ENCODE measurements around the gene TRAF2.

TRAF2 gene

GRCh38 chr9:136917902-136918301 is 31.6 kb downstream of the TRAF2 start:
- H3K9me3 ChIP-seq (ENCODE audit: control insufficient read depth, low read length), result no peaks in the 10 kb centered on the region
- 88 to 92% methylated on average over 11 of the region's 11 CpGs for WGBS, 2 experiments
- H3K27ac ChIP-seq (ENCODE audit: insufficient read depth, low read depth, low read length, poor library complexity, severe bottlenecking), result no peak overlapping the region
- peaks cover 31% of the 10 kb centered on the region for H3K36me3 ChIP-seq (ENCODE audit: control insufficient read depth, insufficient read depth, low read length)
- no peaks in the 10 kb centered on the region for H3K4me1 ChIP-seq (ENCODE audit: control insufficient read depth, insufficient read depth, low read length)
- no peaks in the 10 kb centered on the region for H3K27me3 ChIP-seq (ENCODE audit: control insufficient read depth, insufficient read depth, low read length, poor library complexity, severe bottlenecking)
- H3K4me3 ChIP-seq (ENCODE audit: insufficient read depth, low read depth, low read length), result no peak overlapping the region

- Histone ChIP-seq H3K9me3 (ENCODE audit: control insufficient read depth, low read length) (no peaks in the 10 kb centered on the region), H3K27me3 (ENCODE audit: control insufficient read depth, insufficient read depth, low read length, poor library complexity, severe bottlenecking) (no peaks in the 10 kb centered on the region), H3K36me3 (ENCODE audit: control insufficient read depth, insufficient read depth, low read length) (peaks cover 37% of the 10 kb centered on the region), H3K4me3 (ENCODE audit: insufficient read depth, low read depth, low read length) (no peak overlapping the region), H3K27ac (ENCODE audit: insufficient read depth, low read depth, low read length, poor library complexity, severe bottlenecking) (no peak overlapping the region), H3K4me1 (ENCODE audit: control insufficient read depth, insufficient read depth, low read length) (no peaks in the 10 kb centered on the region)
- WGBS, 2 experiments, result 97% methylated on average over 15 of the region's 15 CpGs
These were observed 33.8 kb downstream of the TRAF2 start for GRCh38 chr9:136920069-136920468.

GRCh38 chr9:136920734-136921231 is 34.5 kb downstream of the TRAF2 start:
- no peak overlapping the region for H3K4me3 ChIP-seq (ENCODE audit: insufficient read depth, low read depth, low read length)
- H3K4me1 ChIP-seq (ENCODE audit: control insufficient read depth, insufficient read depth, low read length), result no peaks in the 10 kb centered on the region
- H3K27me3 ChIP-seq (ENCODE audit: control insufficient read depth, insufficient read depth, low read length, poor library complexity, severe bottlenecking), result no peaks in the 10 kb centered on the region
- no peaks in the 10 kb centered on the region for H3K9me3 ChIP-seq (ENCODE audit: control insufficient read depth, low read length)
- H3K36me3 ChIP-seq (ENCODE audit: control insufficient read depth, insufficient read depth, low read length), result peaks cover 39% of the 10 kb centered on the region
- H3K27ac ChIP-seq (ENCODE audit: insufficient read depth, low read depth, low read length, poor library complexity, severe bottlenecking), result no peak overlapping the region
- WGBS, 2 experiments, result 93 to 94% methylated on average over 14 of the region's 14 CpGs

GRCh38 chr9:136921307-136921706 is 35.0 kb downstream of the TRAF2 start:
- H3K27ac ChIP-seq (ENCODE audit: insufficient read depth, low read depth, low read length, poor library complexity, severe bottlenecking), result no peak overlapping the region
- WGBS, 2 experiments, result 95% methylated on average over 11 of the region's 11 CpGs
- peaks cover 42% of the 10 kb centered on the region for H3K36me3 ChIP-seq (ENCODE audit: control insufficient read depth, insufficient read depth, low read length)

GRCh38 chr9:136921718-136922117 is 35.4 kb downstream of the TRAF2 start:
- H3K4me1 ChIP-seq (ENCODE audit: control insufficient read depth, insufficient read depth, low read length), result no peaks in the 10 kb centered on the region
- peaks cover 43% of the 10 kb centered on the region for H3K36me3 ChIP-seq (ENCODE audit: control insufficient read depth, insufficient read depth, low read length)
- H3K27me3 ChIP-seq (ENCODE audit: control insufficient read depth, insufficient read depth, low read length, poor library complexity, severe bottlenecking), result no peaks in the 10 kb centered on the region
- no peaks in the 10 kb centered on the region for H3K9me3 ChIP-seq (ENCODE audit: control insufficient read depth, low read length)
- H3K4me3 ChIP-seq (ENCODE audit: insufficient read depth, low read depth, low read length), result no peak overlapping the region
- 93 to 95% methylated on average over 10 of the region's 10 CpGs for WGBS, 2 experiments
- no peak overlapping the region for H3K27ac ChIP-seq (ENCODE audit: insufficient read depth, low read depth, low read length, poor library complexity, severe bottlenecking)

More at GRCh38 chr9:136921307-136921706, 35.0 kb downstream of the TRAF2 start:
- Histone ChIP-seq H3K27me3 (ENCODE audit: control insufficient read depth, insufficient read depth, low read length, poor library complexity, severe bottlenecking) (no peaks in the 10 kb centered on the region), H3K4me3 (ENCODE audit: insufficient read depth, low read depth, low read length) (no peak overlapping the region), H3K4me1 (ENCODE audit: control insufficient read depth, insufficient read depth, low read length) (no peaks in the 10 kb centered on the region), H3K9me3 (ENCODE audit: control insufficient read depth, low read length) (no peaks in the 10 kb centered on the region)

- 94% methylated on average over 19 of the region's 19 CpGs for WGBS, 2 experiments
- H3K36me3 ChIP-seq (ENCODE audit: control insufficient read depth, insufficient read depth, low read length), result peaks cover 36% of the 10 kb centered on the region
These were observed 36.2 kb downstream of the TRAF2 start for GRCh38 chr9:136922540-136922939.

GRCh38 chr9:136923881-136924280 is 37.6 kb downstream of the TRAF2 start:
- H3K4me1 ChIP-seq (ENCODE audit: control insufficient read depth, insufficient read depth, low read length), result no peaks in the 10 kb centered on the region
- H3K36me3 ChIP-seq (ENCODE audit: control insufficient read depth, insufficient read depth, low read length), result peaks cover 36% of the 10 kb centered on the region
- no peak overlapping the region for H3K4me3 ChIP-seq (ENCODE audit: insufficient read depth, low read depth, low read length)
- no peaks in the 10 kb centered on the region for H3K9me3 ChIP-seq (ENCODE audit: control insufficient read depth, low read length)
- H3K27me3 ChIP-seq (ENCODE audit: control insufficient read depth, insufficient read depth, low read length, poor library complexity, severe bottlenecking), result no peaks in the 10 kb centered on the region
- H3K27ac ChIP-seq (ENCODE audit: insufficient read depth, low read depth, low read length, poor library complexity, severe bottlenecking), result no peak overlapping the region
- WGBS, 2 experiments, result 96% methylated on average over 19 of the region's 19 CpGs

More at GRCh38 chr9:136922540-136922939, 36.2 kb downstream of the TRAF2 start:
- H3K27ac ChIP-seq (ENCODE audit: insufficient read depth, low read depth, low read length, poor library complexity, severe bottlenecking), result no peak overlapping the region
- no peak overlapping the region for H3K4me3 ChIP-seq (ENCODE audit: insufficient read depth, low read depth, low read length)
- H3K27me3 ChIP-seq (ENCODE audit: control insufficient read depth, insufficient read depth, low read length, poor library complexity, severe bottlenecking), result no peaks in the 10 kb centered on the region
- no peaks in the 10 kb centered on the region for H3K9me3 ChIP-seq (ENCODE audit: control insufficient read depth, low read length)
- H3K4me1 ChIP-seq (ENCODE audit: control insufficient read depth, insufficient read depth, low read length), result no peaks in the 10 kb centered on the region

- no peaks in the 10 kb centered on the region for H3K27me3 ChIP-seq (ENCODE audit: control insufficient read depth, insufficient read depth, low read length, poor library complexity, severe bottlenecking)
- 93% methylated on average over 33 of the region's 33 CpGs for WGBS, 2 experiments
- H3K27ac ChIP-seq (ENCODE audit: insufficient read depth, low read depth, low read length, poor library complexity, severe bottlenecking), result no peak overlapping the region
- no peaks in the 10 kb centered on the region for H3K4me1 ChIP-seq (ENCODE audit: control insufficient read depth, insufficient read depth, low read length)
- H3K36me3 ChIP-seq (ENCODE audit: control insufficient read depth, insufficient read depth, low read length), result peaks cover 27% of the 10 kb centered on the region
- H3K9me3 ChIP-seq (ENCODE audit: control insufficient read depth, low read length), result no peaks in the 10 kb centered on the region
- H3K4me3 ChIP-seq (ENCODE audit: insufficient read depth, low read depth, low read length), result no peak overlapping the region
These were observed 39.3 kb downstream of the TRAF2 start for GRCh38 chr9:136925414-136926153.

GRCh38 chr9:136926154-136926704 is 39.9 kb downstream of the TRAF2 start:
- H3K36me3 ChIP-seq (ENCODE audit: control insufficient read depth, insufficient read depth, low read length), result peaks cover 20% of the 10 kb centered on the region
- no peak overlapping the region for H3K27ac ChIP-seq (ENCODE audit: insufficient read depth, low read depth, low read length, poor library complexity, severe bottlenecking)
- no peaks in the 10 kb centered on the region for H3K4me1 ChIP-seq (ENCODE audit: control insufficient read depth, insufficient read depth, low read length)
- WGBS, 2 experiments, result 94 to 95% methylated on average over 9 of the region's 9 CpGs
- H3K4me3 ChIP-seq (ENCODE audit: insufficient read depth, low read depth, low read length), result no peak overlapping the region
- no peaks in the 10 kb centered on the region for H3K27me3 ChIP-seq (ENCODE audit: control insufficient read depth, insufficient read depth, low read length, poor library complexity, severe bottlenecking)
- no peaks in the 10 kb centered on the region for H3K9me3 ChIP-seq (ENCODE audit: control insufficient read depth, low read length)

GRCh38 chr9:136926749-136927148 is 40.4 kb downstream of the TRAF2 start:
- Histone ChIP-seq H3K9me3 (ENCODE audit: control insufficient read depth, low read length) (no peaks in the 10 kb centered on the region), H3K27ac (ENCODE audit: insufficient read depth, low read depth, low read length, poor library complexity, severe bottlenecking) (no peak overlapping the region), H3K27me3 (ENCODE audit: control insufficient read depth, insufficient read depth, low read length, poor library complexity, severe bottlenecking) (no peaks in the 10 kb centered on the region), H3K4me1 (ENCODE audit: control insufficient read depth, insufficient read depth, low read length) (no peaks in the 10 kb centered on the region), H3K36me3 (ENCODE audit: control insufficient read depth, insufficient read depth, low read length) (peaks cover 20% of the 10 kb centered on the region), H3K4me3 (ENCODE audit: insufficient read depth, low read depth, low read length) (no peak overlapping the region)
- 94 to 96% methylated on average over 13 of the region's 13 CpGs for WGBS, 2 experiments
